ENCODE measurements around the gene MINK1.

DNA sequence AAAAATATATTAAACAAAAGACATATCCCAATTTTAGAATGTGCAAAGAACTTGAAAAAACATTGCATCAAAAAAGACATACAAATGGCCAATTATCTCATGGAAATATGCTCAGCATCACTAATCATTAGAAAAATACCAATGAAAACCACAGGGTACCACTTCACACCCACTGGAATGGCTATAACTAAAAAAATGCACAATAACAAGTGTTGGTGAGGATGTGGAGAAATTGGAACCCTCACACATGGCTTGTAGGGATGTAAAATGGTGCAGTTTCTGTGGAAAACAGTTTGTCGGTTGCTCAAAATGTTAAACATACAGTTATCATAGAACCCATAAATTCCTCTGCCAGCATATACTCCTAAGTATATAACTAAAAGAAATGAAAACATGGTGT is 38.0 kb upstream of the MINK1 start:
- TF ChIP-seq, protein P1, sequence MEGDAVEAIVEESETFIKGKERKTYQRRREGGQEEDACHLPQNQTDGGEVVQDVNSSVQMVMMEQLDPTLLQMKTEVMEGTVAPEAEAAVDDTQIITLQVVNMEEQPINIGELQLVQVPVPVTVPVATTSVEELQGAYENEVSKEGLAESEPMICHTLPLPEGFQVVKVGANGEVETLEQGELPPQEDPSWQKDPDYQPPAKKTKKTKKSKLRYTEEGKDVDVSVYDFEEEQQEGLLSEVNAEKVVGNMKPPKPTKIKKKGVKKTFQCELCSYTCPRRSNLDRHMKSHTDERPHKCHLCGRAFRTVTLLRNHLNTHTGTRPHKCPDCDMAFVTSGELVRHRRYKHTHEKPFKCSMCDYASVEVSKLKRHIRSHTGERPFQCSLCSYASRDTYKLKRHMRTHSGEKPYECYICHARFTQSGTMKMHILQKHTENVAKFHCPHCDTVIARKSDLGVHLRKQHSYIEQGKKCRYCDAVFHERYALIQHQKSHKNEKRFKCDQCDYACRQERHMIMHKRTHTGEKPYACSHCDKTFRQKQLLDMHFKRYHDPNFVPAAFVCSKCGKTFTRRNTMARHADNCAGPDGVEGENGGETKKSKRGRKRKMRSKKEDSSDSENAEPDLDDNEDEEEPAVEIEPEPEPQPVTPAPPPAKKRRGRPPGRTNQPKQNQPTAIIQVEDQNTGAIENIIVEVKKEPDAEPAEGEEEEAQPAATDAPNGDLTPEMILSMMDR (IDR thresholded peaks at IDR 0.05) = no peak
- no peak for TF ChIP-seq POLR2A (IDR thresholded peaks at IDR 0.05)

Measured in transverse colon (tissue), 3 donors.